Inferior parietal cortex (tissue), 1 donor: Measurements from ENCODE around the gene PRDM11.

Experiments used
- DNase-seq: peaks from one replicate; pipeline ENCODE4 v3.0.0-alpha.2; 2016; ENCODE audit errors: extremely low spot score

The PRDM11 gene

DNA sequence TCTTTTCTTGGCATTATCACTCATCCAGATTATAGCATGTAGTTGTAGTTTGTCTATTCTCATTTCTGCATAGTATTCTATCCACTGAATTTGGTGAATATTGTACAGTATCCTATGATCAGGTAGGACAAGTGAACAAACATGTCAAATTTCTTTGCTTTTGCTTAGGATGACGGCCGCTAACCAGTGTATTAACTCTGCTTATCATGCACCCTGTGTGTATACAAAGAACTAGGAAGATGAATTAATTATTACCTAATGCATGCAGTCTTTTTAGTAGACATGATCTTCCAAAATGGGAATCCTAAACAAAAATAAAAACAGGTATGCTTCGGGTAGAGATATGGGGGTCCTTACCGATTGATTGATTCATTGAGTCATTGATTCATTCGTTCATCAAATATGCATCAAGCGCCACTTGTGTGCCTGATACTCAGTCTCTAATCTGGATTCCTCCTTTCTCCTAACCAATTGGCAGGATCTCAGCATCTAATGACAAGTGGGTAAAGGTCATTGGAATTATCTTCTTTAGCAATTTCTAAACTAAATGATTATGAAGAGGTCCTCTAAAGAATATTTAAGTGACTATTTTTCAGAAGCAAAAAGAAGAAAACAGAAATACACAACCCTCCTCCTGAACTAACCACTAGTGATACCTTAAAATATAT, 27.9 kb downstream of the PRDM11 start:
- DNase-seq = no peak

DNA sequence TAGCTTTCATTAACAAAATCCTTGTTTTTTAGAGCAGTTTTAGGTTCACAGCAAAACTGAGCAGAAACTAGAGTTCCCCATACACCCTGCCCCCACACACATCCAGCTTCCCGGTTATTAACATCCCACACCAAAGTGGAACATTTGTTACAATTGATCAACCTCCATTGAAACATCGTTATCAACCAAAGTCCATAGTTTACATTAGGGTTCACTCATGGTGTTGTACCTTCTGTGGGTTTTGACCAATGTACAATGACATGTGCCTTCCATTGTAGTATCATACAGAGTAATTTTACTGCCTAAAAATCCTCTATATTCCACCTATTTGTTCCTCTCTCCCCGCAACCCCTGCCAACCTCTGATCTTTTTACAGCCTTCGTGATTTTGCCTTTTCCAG, 28.5 kb downstream of the PRDM11 start:
- no peak for DNase-seq

DNA sequence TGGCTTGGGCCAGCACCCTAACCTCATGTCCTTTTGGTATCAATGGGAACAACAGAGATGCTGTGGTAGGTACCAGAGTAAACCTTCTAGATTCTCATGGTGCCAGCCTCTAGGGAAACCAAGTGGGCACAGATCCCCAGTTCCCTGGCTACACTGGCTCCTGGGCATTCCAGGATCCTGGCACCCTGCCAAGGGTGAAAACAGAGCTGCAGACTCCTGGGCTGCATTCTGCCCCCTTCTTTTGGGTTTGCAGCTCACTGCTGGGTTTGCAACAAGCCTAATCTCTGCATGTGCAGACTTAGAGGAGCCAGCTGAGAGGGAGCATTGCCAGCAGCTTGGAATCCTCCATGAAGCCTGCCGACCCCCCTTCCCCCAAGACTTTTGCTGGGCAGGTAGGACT, 30.6 kb downstream of the PRDM11 start:
- no peak for DNase-seq

DNA sequence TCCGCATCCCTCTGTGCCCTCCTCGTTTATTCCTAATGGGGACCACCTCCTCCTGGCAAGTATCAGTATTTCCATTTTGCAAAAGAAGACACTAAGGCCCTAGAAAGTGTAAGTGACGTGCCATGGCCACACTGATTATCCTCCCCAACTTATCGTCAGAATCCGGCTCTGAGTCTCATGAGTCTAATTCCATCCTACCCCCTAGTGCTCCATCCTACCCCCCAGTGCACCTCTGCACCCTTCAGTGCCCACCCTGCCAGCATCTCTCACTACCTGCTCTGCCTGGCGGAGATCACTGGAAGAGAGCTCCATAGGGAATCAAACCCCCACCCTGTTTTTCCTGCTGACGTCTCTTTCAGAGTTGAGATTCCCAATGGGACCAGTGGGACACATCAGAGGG, 31.8 kb downstream of the PRDM11 start:
- DNase-seq = no peak

DNA sequence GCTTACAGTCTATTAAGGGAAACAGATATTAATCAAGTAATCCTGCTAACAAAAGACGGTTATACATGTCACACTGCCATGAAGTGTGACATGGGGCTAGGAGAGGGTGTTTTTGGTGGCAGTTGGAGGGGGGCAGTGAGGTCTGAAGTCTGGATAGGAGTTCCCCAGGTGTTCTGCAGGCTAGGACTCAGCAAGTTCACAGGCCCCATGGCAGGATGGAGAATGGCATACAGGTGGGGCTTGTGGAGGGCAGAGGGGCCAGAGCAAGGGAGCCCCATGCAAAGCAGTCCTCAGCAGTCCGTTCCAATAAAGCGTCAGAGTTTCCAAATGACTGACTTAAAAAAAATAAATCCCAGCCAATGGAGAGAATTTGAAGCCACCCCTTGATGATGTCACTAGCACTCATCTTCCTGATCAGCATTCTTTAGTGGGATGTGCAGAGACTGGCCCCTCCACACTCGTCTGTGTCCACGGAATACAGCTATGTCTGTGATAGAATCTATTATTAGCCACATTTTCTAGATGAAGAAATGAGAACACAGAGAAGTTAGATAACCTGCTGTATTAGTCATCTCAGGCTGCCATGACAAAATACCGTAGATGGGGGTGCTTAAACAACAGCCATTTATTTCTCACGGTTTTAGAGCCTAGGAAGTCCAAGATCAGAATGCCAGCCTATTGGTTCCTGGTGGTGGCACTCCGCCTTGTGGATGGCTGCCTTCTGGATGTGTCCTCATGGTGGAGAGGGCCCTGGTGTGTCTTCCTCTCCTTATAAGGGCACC, 32.6 kb downstream of the PRDM11 start:
- peak; percentile 63 for DNase-seq

DNA sequence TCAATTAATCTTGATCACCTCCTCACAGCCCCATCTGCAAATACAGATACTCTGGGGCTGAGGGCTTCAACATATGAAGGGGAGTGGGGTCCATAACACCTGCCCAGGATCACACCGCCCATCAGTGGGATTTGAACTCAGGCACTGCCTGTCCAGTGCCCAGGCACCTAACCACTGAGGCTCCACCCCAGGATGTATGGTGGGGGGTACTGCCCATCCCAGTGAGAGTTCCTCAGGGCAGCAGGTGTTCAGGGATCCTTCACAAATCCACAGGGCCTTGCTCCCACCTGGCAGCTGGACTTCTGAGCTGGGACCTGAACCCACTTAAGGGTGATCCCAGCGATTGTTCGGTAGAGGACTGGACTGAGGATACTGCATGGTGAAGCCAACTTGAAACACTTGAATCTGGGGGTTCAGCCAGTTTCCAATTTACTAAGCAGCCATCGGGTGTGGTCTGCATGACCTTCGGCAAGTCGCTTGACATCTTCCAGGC, 33.3 kb downstream of the PRDM11 start:
- no peak for DNase-seq

DNA sequence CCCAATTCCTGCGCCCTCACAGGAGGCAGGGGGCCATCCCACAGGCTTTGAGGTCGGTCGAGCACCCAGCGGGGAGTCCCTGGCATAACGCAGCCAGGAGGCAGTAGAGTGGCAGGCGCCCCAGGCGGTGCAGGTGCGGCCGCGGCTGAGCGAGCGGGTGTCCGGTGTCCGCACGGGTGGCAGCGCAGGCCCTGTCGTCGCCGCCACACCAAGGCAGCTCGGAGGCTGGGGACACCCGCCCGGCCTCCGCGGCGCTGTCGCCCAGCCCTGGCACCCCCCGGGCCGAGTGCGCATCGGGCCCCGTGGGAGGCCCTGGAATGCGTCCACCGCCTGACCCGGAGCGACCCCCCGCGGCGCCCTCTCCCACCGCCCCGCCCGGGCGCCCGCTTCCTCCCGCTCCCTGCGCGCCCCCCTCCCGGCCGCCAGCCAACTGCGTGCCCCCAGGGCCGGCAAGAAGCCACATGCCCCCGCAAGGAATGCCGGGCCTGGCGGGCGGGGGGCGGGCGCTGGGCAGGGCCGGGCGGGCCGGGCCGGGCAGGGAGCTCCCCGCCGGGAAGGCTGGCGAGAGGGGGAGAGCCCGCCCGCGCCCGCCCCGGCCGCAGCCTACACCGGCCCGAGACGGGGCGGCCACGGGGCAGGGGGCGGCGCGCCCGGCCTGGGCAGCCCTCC, 33.9 kb downstream of the PRDM11 start:
- DNase-seq = no peak

DNA sequence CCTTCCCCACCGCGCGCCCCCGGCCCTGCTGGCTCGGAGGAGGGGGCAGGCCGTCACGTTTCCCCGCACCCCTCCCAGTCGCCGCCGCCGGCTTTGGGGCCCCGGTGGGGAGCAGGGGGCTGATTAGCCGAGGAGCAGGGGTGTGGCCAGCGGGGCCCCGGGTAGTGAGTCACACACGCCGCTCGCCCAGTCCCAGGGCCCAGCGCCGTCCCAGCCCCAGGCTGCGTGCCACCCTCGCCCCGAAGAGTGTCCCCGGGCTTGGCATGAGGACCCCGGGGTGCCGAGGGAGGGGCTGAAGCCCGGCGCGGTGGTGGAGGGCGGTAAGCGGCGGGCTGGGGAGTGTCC, 34.4 kb downstream of the PRDM11 start:
- no peak for DNase-seq

DNA sequence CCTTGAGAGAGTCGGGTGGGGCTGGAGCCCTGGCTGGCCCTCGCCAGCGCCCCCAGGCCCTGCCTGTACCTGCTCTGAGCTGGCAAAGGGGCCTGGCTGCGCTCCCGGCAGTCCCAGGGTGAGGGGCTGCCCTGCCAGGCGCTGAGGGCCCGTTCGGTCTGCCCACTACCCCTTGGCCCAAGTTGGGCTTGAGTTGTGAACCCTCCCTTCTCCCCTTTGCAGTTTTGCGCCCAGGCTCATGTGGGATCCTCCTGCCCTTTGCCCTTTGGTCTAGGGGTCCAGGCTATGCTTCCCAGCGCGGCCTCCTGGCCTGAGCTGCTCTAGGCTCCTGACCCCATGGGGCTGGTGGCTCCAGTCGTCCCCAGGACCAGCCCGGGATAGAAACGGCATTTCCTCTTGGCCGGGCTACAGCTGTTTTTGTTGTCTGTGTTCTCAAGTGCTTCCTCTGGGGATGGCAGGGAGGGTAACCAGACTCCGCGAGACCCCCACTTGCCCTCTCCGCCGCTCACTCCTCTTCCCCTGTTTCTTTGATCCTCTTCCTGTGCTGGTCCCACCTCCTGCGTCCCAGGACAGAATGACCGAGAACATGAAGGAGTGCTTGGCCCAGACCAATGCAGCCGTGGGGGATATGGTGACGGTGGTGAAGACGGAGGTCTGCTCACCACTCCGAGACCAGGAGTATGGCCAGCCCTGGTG, 34.9 kb downstream of the PRDM11 start:
- DNase-seq = no peak

DNA sequence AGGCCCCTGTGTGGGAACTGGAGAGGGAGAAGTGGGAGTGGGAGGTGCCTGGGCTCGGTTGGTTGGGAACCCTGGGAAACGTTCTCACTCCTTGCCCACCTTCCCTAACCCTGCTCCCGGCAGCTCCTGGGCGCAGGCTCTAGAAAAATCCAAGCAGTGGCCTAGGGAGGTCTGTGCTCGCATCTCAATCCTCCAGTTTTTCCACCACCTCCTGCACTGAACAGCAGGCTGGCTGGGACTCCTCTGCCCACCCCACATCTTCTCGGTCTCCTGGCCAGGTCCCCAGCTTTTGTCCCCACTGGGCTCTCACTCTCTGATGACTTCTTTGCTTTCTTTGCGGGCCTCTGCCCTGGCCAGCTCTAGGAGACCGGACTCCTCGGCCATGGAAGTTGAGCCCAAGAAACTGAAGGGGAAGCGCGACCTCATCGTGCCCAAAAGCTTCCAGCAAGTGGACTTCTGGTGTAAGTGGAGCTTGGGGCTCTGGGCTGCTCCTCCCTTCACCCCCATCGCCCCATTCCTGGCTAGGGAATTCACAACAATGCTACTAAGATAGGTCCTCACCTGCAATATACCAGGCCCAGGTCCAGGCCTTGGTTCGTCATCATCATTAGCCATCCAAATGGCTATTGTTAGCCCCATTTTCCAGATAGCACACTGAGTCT, 35.6 kb downstream of the PRDM11 start:
- no peak for DNase-seq

DNA sequence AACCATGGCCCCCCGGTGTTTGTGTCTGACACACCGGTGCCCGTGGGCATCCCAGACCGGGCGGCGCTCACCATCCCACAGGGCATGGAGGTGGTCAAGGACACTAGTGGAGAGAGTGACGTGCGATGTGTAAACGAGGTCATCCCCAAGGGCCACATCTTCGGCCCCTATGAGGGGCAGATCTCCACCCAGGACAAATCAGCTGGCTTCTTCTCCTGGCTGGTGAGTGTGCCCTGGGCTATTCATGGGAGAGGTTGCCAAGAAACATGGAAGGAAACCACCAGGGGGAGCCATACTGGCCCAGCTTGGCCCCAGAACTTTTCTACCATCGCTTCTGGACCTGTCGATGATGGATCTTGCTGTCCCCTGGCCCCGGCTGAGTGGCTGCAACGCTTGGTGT, 36.5 kb downstream of the PRDM11 start:
- DNase-seq = no peak

DNA sequence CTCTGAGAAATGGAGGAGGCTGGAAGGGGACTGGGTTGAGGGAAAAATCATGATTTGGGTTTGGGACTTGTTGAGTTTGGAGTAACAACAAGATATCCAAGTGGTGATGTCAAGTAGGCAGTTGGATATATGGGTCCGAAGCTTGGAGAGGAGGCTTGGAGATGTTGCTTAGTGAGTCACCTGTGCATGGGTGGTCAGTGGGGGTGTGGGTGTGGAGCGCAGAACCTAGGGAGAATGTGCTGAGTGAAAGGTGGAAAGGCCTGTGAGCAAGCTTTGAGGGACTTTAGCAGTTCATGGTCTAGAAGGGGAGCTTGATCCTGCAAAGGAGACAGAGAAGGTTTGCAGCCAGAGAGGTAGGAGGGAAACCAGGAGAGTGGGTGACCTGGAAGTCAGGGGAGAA, 38.2 kb downstream of the PRDM11 start:
- DNase-seq = no peak

DNA sequence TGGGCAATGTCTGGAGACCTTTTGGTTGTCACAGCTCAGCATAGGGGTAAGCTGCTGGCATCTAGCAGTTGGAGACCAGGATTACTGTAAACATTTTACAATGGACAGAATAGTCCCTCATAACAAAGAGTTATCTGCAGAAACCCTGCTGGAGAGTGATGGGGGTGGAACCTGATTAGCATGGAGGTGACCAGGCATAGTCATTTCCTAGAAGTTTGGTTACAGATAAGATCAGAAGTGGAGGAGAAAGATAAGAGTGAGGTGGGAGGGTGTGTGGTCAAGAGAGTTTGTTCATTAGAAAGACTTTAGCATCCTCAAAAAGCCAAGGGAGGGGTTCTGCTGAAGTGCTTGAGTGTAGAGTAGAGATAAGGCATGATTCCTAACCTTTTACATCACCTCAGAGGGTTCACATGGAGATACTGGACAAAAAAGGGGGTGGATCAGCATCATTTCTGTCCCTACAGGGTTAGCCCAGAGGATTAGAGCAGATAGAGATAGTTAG, 38.8 kb downstream of the PRDM11 start:
- DNase-seq = no peak

DNA sequence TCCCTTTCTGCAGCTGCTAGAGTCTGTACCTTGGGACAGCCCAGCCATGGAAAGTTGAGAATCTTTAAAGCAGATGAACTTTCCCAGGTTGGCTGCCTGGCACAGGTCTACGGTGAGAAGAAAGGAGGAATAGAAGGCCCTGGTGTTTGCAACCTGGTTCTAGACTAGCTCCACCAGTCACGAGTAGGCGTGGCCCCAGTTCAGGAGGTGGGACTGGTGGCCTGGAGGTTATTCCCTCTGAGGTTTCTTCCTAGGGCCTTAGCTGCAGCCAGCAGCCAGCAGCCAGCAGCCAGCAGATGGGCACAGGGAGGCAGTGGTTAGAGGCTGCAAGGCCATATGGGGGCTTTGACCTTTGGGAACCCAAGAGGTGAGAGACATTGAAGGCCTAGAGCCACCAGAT, 40.9 kb downstream of the PRDM11 start:
- no peak for DNase-seq

DNA sequence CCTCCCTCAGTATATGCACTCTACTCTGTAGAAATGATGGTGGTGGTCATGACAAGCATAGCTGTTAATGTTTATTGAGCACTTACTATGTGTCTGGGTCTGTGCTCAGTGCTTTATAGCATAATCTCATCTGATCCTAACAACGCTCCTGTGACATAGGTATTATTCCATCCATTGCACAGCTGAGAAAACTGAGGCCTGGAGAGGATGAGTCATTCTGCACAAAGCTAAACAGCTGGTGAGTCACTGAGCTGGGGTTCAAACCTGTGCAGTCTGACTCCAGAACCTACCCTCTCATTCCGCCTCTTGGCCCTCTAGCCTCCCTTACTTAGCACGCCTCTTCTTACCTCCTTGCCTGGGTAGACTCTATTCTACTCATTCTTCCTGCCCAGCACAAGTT, 41.7 kb downstream of the PRDM11 start:
- DNase-seq = no peak

DNA sequence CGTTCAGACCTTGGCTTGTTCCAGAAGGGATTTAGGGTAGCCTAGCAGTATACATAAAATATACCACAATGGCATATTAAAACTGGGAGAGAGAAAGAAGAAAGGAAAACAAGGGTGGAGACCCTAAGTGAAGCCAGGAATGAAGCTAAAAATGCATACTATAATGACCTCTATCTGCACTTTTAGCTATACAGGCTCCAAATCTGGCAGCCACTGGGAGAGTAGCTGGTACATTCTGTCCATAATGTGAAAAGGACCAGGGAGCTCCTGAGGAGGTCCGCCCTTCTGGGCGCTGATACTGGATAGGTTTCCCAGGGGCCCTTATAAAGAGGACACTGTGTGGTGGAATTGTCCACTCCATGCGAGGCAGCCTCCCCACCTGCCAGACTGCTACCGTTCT, 42.8 kb downstream of the PRDM11 start:
- DNase-seq = no peak

DNA sequence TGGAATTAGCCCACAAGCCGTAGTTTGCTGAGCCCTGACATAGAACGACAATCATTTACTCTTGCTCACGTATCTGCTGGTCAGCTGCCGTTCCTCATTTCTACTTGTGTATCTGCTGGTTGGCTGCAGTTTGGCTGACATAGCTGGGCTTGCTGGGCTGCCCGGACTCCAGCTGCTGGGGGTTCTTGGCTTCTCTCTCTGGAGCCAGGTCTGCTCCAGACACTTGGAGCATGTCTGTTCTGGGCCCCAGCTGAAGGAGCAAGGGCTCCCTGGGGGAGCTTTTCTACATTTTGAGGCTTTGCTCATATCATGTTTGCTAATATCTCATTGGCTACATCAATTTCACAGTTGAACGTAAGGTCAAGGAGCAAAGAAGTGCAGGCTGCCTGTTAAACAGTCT, 47.3 kb downstream of the PRDM11 start:
- DNase-seq = no peak

DNA sequence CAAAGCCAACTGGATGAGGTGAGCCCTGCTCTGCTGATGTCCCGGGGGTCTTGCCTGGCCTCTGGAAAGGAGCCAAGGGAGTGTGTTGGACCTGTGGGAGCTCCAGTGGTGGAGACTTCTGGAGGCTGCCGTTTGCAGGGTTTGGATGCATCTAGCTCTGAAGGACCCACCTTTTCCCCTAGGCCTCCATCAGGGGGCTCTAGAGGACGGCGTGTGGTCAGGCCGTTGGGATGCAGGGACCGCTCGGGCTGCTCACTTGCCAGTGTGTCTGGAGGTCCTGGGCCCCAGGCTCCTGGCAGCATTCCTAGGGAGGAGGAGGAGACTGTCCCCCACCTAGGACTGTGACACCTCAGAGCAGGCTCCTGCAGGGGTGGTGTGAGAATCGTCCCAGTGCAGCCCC, 58.3 kb downstream of the PRDM11 start:
- no peak for DNase-seq

DNA sequence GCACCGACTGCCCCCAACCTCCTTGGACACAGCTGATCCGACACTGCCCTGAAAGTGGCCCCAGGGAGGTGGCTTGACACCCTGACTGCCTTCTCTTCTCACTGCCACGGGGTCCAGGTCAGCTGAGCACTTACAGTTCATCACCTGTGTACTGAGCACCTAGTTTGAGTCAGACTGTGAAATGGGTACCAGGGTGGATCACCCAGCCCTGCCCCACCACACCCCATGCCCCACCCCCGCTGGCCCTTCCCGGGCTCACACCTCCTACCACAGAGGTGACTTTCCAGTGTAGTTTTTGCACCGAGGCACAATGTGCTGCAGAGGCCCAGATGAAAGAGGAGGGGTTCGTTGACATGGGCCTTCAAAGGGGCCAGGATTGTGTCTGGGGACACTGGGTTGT, 59.5 kb downstream of the PRDM11 start:
- no peak for DNase-seq

DNA sequence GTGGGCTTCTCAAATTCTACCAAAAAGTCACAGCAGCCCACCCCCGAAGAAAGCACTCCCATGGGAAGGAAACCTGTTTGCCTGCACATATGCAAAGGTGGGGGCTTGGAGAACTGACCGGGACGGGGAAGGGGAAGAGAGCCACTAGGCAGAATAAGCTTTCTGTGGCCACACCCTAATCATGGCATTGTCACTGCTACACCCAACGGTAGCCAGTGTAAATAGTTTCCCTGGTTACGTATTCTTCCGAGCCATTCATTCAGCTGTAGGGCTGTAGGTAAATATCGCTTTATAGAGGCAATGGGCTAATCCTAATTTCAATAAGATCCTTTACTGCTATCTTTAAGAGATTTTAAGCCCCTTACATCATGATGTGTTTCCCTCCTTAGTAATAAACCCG, 61.7 kb downstream of the PRDM11 start:
- no peak for DNase-seq

DNA sequence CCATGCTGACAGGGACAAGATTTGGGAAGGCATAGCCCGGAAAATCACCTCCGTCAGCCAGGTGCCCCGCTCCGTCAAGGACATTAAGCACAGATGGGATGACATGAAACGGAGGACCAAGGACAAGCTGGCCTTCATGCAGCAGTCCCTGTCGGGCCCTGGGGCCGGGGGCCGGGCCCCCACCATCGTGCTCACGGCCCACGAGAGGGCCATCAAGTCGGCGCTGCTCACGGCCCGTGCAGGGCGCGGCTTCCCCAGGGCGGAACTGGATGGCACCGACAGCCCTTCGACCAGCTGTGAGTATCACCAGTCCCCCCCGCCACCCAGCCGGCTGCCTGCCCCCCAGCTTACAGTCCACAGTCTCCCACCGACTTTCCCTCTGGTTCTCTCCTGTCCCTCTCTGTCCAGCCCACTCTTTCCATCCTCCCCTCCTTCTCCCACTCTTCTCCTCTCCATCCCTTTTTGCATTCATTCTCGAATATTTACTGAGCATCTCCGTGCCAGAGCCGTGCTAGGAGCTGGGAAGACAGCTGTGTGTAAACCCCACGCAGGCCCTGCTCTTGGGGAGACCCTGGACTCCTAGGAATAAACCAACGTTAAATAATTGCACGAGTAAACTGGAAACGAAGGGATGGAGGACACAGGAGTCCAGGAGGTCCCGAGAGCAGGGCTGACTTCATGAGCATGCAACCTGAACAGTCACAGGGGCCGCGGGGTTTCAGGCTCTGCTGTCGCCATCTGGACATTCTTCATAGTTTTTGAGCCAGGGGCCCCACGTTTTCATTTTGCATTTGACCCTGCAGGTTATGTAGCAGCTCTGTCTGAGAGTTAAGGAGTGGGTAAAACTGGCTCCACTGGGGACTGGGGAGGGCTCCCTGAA, 62.8 kb downstream of the PRDM11 start:
- peak; percentile 16 for DNase-seq
